GM10847 (cell line): Measurements from ENCODE around the gene PLA2G4C.

Source experiments
- POLR2A ChIP-seq: IDR thresholded peaks from 2 replicates; pipeline ENCODE4 v1.6.1; 2011; ENCODE audit not compliant: insufficient read length; ENCODE audit errors: extremely low read depth

The PLA2G4C gene

DNA sequence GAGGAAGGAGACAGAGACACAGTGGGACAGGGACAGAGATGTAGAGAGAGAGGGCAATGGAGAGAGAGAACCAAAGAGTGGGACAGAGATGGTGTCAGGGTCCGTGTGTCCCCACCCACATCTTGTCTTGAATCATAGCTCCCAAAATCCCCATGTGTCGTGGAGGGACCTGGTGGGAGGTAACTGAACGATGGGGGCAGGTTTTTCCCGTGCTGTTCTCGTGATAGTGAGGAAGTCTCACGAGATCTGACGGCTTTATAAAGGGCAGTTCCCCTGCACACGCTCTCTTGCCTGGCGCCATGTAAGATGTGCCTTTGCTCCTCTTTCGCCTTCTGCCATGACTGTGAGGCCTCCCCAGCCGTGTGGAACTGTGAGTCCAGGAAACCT, 7.5 kb upstream of the PLA2G4C start:
- TF ChIP-seq POLR2A: no peak

DNA sequence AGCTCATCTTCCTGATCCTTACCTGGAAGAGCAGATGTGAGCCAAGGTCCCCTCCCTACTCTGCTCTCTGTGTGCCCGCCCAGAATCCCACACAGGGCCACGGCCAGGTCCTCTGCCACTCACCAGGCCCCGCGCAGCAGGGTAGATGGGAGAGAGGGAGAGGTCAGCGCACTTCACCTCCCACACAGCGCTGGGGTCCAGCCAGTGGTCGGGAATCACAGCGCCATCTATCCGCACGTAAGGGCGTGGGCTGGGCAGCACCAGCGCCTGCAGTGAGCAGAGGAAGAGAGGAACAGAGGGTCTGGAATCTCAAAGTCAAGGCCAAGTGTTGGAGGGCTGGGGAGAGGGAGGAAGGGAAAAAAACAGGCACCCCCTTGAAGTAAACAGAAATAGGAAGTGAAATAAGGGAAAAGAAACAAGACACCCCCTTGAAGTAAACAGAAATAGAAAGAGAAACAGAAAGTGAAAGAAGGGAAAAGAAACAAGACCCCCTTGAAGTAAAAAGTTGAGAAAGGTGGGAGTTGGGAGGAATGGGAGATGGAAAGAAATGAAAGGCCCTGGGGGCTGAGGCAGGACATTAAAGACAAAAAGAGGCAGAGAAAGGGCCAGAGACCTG, 7.0 kb upstream of the PLA2G4C start:
- TF ChIP-seq POLR2A: no peak

DNA sequence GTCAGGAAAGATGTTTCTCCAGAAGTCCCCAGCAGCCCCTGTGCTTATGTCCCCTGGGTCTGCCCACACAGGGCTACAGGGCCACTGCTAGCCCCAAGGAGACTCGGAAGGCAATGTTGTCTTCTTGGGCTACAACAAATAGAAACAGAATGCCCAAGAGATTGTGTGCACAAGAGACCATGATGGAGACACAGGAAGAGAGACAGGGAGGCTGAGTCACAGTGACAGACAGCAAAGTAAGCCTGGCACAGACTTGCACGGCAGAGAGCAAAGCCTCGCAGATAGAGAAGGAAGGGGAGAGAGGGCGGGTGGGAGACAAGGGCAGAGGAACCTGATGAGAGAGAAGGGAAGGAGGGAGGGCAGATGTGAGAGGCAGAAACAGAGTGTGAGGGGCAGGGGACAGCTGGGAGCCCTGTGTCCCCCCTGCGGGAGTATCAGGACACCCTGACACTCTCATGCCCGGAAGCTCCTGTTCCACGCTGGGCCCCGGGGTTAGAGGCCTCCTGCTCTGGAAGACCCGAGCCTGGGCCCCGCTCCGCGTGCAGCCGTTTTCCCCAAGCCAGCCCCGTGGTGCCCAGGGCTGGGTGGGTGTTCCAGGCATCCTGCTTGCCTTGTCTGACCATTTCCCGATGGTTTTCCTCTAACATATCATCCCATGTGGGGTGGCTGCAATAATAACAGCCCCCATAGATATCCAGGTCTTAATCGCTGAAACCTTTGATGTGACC, 2.7 kb upstream of the PLA2G4C start:
- no peak for TF ChIP-seq POLR2A

DNA sequence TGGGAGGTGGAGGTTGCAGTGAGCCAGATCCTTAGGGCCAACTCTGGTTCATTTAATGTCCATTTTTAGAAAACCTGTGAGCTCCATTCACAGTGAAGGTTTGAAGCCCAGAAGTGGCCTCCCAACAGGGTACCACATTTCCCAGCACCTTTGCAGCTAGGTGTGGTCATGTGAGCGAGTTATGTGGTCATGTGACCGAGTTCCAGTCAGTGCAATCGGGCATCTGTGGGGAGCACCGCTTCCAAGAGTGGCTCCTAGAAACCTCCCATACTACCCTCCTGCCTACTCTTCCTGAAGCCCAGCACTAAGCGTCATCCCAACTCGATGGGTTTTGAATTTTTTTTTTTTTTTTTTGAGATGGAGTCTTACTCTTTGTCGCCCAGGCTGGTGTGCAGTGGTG, 663 bp upstream of the PLA2G4C start:
- no peak for TF ChIP-seq POLR2A

DNA sequence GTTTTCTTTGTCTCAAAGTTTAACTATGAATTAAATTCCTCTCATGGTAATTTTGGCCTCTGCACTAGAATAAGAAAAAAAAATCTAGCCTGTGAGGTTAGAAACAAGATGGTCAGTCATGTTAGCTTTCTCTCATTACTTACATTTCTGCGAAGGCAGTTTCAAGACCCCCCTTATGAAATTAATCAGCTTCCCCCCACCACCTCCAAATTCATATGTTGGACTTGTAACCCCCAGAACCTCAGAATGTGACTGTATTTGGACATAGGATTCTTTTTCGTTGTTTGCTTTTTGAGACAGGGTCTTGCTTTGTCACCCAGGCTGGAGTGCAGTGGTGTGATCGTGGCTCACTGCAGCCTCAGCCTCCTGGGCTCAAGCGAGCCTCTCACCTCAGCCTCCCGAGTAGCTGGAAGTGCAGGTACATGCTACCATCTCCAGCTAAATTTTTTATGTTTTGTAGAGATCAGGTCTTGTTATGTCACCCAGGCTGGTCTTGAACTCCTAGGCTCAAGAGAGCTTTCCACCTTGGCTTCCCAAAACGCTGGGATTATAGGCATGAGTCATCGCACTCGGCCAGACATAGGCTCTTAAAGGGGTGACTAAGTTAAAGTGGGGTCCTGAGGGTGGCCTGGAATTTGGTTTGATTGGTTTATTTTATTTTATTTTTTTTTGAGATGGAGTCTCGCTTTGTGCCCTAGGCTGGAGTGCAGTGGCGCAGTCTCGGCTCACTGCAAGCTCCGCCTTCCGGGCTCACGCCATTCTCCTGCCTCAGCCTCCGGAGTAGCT, 1.4 kb downstream of the PLA2G4C start:
- TF ChIP-seq POLR2A: no peak

DNA sequence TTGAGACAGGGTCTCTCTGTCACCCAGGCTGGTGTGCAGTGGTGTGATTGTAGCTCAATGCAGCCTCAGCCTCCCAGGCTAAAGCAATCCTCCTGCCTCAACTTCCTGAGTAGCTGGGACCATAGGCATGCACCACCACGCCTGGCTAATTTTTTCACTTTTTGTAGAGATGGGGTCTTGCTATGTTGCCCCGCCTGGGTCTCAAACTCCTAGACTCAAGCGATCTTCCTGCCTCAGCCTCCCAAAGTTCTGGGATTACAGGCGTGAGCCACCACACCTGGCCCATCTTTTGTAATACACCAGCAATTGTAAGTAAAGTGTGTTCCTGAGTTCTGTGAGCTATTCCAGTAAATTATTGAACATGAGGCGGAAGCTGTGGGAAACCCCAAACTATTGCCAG, 6.7 kb downstream of the PLA2G4C start:
- TF ChIP-seq POLR2A: no peak

DNA sequence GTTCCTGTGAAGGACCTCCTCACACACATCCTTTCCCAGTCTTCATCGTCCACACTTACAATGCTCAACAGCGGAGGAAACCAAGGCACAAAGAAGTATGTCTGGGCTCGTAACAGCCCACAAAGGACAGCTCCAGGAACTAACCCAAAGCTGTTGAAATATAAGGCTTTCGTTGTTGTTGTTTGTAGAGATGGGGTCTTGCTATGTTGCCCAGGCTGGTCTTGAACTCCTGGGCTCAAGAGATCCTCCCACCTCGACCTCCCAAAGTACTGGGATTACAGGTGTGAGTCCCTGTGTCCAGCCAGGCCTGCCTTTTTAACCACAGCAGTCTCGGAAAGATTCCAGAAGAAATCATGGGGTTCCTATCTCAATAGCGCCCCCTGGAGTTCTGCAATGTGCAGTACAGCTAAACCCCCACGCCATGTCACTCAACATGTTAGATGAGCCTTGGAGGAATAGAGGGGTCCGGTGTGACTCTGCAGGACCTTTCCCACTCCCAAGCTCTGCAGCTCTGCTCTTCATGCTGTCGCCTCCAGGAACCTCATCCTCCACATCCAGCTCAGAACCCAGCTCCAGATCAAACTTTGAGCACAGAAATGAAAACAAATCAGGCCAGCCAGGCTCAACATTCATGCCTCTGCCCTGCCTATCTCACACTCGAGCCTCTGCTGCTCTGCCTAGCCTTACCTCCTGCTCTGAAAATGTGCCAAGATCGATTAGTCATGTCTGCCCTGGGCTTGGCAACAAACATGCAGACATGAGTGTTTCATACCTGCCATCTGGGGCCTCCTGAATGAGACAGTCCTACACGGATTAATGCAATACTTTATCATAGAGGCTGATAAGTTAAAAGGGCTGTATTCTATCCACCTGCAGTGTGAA, 7.5 kb downstream of the PLA2G4C start:
- no peak for TF ChIP-seq POLR2A

DNA sequence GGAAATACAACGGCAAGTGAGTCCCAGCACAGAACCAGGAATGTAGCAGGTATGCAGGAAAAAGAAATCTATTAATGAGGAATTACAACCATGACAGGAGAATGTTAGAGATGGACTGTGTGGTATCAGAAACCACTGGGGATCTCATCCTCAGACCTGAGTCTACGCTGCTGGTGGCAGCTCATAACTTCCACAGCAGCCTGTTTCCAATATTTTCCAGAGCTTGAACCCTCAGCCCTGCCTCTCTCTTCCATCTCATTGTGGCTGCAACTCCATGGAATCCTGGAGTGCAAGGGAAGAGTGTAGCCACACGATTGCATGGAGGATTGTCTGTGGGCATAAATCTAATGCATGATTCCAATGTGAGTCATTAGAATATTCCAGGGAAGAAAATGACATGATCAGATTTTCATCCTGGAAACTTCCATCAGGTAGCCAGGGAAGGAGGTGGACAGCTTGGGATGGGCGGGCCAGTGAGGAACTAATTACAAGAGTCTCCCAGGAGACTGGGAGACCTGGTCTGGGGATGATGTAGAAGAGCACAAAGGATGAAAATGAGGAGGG, 14.9 kb downstream of the PLA2G4C start:
- no peak for TF ChIP-seq POLR2A

DNA sequence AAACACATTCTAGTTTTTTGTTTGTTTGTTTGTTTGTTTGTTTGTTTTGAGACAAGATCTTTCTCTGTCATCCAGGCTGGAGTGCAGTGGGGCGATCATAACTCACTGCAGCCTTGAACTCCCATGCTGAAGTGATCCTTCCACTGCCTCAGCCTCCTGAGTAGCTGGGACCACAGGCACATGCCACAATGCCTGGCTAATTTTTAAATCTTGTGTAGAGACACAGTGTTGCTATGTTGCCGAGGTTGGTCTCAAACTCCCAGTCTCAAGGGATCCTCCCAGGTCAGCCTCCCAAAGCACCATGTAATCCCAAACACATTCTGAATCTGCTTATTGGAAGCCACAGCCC, 15.8 kb downstream of the PLA2G4C start:
- TF ChIP-seq POLR2A: no peak

DNA sequence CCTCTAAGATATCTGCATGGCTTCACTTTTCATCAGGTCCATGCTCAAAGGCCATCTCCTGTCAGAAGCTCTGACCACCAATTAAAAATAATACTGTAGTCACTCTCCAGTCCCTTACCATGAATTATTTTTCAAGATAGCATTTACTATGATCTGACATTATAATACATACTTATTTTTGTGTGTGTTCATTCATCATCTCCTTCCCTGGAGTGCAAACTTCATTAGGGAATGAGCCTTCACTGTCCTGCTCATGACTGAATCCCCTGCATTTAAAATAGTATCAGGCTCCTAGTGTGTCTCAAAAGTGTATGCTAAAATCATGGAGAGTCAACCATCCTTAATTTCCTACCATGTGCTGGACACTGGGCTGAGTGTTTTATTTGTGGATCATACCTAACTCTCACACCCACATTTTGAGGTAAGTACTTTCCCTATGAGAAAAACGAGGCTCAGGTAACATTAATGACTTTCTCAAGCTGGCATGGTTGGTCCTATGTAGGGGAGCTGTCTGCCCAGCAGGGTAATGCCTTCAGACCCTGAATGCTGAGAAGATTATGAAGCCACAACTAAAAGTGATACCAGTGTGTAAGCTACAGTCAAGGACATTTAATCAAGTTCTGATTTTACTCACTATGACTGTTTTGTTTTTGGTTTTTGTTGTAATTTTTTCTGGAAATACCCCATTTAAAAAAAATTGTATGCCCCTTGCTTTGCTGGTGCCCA, 16.3 kb downstream of the PLA2G4C start:
- TF ChIP-seq POLR2A: no peak

DNA sequence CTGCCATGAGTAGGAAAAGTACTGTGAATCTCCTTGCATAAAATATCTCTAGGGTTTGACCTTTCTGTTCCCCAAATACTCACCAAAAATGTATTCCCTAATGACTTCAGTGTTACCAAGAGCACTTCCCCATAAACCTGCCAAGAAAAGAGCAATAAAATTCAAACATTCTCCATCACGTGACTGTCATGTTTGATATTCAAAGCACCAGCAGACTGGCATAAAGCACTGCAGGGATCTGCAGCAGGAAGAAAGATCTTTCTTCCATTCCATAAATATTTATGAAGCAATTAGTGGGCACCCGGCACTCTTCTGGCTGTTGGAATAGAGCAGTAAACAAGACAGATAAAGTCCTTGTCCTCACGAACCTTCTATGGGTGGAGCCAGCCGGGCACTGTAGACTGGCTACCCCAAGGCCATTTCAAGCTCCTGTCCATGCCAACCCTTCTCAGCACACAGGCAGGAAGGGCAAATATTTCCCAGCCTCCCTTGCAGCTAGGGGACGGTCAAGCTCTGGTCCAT, 20.3 kb downstream of the PLA2G4C start:
- no peak for TF ChIP-seq POLR2A

DNA sequence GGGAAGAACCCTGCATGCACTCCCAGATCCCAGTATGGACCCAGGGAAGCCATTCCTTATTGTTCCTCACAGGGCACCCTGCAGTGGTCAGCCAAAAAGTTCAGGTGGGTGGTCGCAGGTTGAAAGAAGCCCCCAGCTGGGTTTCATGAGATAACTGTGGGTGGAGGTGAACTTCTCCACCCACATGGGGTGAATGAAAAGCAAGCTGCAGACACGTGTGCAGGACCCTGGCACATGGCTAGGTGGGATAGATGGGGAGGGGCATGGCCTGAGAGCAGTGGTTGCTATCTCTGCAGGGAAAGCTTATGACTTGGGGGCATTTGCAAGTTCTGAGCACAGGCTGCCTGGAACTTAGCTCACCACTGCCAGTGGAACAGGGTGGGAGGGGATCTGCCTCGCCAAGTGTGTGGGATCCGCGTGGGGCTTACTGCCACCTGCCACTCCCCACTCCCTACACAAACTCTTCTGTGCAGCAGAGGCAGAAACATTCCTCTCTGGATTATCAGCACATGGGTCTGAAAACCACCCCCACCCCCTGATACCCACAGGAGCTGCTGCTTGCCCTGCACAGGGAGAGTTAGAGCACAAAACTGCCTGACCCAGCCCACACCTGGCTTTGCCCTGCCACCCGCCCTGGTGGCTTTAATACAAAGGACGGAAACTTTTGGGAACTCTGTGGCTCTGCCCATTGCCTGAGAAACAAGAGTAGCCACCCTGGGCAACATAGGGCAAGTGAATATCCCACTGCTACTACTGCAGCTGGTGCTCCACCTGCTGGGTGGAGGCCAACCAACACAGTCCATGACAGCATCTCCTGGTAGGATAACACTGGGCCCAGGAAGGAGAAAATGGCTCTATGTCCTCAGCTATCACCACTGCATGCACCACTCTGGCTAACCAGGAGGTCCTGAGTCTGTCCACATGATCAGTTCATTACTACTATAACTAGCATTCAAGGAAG, 24.4 kb downstream of the PLA2G4C start:
- no peak for TF ChIP-seq POLR2A

DNA sequence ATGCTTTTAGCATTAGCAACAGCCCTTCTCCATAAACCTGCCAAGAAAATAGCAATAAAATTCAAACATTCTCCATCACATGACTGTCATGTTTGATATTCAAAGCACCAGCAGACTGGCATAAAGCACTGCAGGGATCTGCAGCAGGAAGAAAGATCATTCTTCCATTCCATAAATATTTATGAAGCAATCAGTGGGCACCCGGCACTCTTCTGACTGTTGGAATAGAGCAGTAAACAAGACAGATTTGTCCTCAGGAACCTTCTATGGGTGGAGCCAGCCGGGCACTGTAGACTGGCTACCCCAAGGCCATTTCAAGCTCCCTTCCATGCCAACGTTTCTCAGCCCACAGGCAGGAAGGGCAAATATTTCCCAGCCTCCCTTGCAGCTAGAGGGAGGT, 25.5 kb downstream of the PLA2G4C start:
- no peak for TF ChIP-seq POLR2A
